Neural crest cell (in vitro differentiated cells): ENCODE measurements around the gene MARK2. TPM values are rescaled to one million over a fixed set of nuclear protein-coding genes. Genes with fewer than 3 reads are reported as not detected.

ENCODE experiments used
- DNase-seq: peaks from one replicate; pipeline ENCODE4 v3.0.0; 2021; ENCODE audit warnings: low read depth, mixed read lengths, low spot score
- H3K27ac Mint-ChIP-seq: one replicate; pipeline ENCODE4 v1.8.0; 2021; ENCODE audit warnings: mild to moderate bottlenecking, mixed read lengths; ENCODE audit not compliant: unreplicated experiment
- H3K27me3 Mint-ChIP-seq: 2 replicates; pipeline ENCODE4 v1.8.0; 2021; ENCODE audit warnings: low read depth, mild to moderate bottlenecking, mixed read lengths
- H3K36me3 Mint-ChIP-seq: 2 replicates; pipeline ENCODE4 v1.8.0; 2021; ENCODE audit warnings: low read depth, mild to moderate bottlenecking, mixed read lengths
- H3K4me1 Mint-ChIP-seq: 2 replicates; pipeline ENCODE4 v1.8.0; 2021; ENCODE audit warnings: mixed read lengths
- H3K4me3 Mint-ChIP-seq: one replicate; pipeline ENCODE4 v1.8.0; 2021; ENCODE audit warnings: mild to moderate bottlenecking, mixed read lengths
- H3K9me3 Mint-ChIP-seq: 2 replicates; pipeline ENCODE4 v1.8.0; 2021; ENCODE audit warnings: mixed read lengths
- total RNA-seq: library from RNA; stranded (reverse); gene quantifications from 2 replicates; pipeline ENCODE4 v1.2.1, GENCODE V29; 2021
- TF ChIP-seq, protein P1 (sequence below): fragments of 200-600 bp; sonication (generic); conservative IDR thresholded peaks from 2 replicates; pipeline ENCODE4 v1.5.0; 2021; ENCODE audit warnings: antibody characterized with exemption, mild to moderate bottlenecking

The MARK2 gene
- total RNA-seq, 1 donor from 2014 or later, result 42.4 TPM

DNA sequence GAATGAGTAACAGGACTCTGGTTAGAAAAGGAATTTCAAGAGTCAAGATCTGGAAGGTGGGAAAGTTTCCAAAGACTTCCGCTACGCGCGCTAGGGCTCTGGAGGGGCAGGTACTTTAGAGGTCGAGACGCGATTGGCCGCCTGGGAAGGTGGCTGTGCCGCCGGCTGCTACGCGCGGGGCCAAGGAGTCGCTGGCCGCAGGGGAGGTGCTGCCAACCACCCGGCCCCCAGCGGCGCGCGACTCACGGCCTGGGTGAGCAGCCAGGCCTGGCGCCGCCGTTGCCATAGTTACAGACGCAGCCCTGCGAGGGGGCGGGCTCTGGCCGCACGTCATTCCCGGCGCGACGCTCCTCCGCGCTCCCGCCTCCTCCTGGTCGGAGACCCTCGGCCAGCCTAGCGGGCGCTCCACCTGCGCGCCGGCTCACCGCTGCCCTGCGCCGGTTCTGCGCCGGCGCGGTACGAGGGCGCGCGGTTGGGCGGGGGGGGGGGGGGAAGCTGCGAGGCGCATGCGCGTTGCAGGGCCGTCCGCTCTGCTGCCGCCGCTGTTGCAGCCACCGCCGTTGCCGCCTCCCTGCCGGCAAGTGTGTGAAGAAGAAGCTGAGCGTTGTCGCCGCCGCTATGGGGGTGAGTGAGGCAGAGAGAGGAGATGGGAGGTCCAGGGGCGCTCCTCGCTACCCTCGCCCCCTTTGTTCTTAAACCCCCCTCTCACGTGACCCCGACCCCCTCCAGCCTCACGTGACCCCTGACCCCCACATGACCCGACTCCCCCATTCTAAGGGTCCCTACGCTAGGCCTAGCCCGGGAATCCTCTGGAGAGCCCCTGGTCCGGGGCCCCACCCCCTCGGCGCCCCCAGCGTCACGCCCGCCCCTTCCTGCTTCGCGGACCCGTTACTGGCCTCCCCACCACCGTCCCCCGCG lies 99.8 kb downstream of the MARK2 start, which contains the start of gene NAA40:
TSS of gene NAA40 (plus strand) at position 524 of the 918 bp plus-strand sequence. CDS start at position 619, 95 bp downstream.
- H3K4me1 Mint-ChIP-seq, result peaks cover 42% of the 10 kb centered on the region
- peak; percentile 88 for DNase-seq
- H3K4me3 Mint-ChIP-seq, result peak within 1 kb of the TSS; percentile 89
- no peaks in the 10 kb centered on the region for H3K27me3 Mint-ChIP-seq
- H3K36me3 Mint-ChIP-seq, result no peaks in the 10 kb centered on the region
- TF ChIP-seq, protein P1, sequence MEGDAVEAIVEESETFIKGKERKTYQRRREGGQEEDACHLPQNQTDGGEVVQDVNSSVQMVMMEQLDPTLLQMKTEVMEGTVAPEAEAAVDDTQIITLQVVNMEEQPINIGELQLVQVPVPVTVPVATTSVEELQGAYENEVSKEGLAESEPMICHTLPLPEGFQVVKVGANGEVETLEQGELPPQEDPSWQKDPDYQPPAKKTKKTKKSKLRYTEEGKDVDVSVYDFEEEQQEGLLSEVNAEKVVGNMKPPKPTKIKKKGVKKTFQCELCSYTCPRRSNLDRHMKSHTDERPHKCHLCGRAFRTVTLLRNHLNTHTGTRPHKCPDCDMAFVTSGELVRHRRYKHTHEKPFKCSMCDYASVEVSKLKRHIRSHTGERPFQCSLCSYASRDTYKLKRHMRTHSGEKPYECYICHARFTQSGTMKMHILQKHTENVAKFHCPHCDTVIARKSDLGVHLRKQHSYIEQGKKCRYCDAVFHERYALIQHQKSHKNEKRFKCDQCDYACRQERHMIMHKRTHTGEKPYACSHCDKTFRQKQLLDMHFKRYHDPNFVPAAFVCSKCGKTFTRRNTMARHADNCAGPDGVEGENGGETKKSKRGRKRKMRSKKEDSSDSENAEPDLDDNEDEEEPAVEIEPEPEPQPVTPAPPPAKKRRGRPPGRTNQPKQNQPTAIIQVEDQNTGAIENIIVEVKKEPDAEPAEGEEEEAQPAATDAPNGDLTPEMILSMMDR, result no peak
- H3K27ac Mint-ChIP-seq, result peak within 1 kb of the TSS; percentile 95
- H3K9me3 Mint-ChIP-seq, result no peaks in the 10 kb centered on the region

DNA sequence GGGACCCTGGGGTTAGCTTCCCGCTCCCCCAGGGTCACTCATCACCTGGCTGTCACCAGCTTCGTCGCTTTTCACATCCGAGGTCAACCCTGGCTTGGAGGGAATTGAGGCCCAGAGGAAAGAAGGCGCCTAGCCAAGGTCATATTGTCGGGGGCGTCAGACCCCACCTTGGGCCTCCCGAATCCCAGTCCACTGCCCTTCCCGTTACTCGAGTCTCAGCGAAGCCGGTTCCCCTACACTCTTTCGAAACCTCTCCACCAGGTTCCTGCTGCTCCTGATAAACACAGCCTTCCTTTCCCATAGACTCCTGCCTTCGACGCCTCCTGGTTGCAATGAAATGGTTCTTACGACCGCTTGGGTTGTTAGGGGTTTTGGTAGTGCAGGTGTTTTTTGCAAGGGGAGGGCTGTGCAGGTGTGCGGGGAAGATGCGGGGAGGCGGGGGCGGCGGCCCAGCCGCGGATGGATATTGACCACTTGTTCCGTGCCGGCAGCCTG lies 100.5 kb downstream of the MARK2 start:
- DNase-seq, result no peak
- Mint-ChIP-seq H3K9me3 (no peaks in the 10 kb centered on the region), H3K27me3 (no peaks in the 10 kb centered on the region), H3K4me1 (peaks cover 47% of the 10 kb centered on the region), H3K4me3 (peak overlapping the region; percentile 89), H3K27ac (peak overlapping the region; percentile 88), H3K36me3 (no peaks in the 10 kb centered on the region)
- TF ChIP-seq, protein P1, result no peak

DNA sequence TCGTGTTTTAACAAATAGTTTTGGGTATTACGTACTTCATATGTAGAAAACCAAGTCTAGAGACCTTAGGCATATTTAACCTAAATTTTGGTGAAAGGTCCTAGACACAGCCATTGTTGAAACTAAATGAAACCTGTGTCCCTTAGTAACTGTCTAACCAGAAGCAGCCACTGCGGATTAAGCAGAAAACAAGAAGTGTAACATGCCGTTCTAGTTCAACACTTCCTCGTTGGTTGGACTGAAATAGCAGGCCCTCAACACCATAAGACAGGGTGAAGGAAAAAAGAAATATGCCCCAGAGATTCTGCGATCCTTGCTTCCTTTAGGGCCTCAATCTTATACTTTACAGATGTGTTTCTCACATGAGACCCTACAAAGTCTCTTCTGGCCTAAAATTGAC lies 101.9 kb downstream of the MARK2 start:
- H3K36me3 Mint-ChIP-seq, result no peaks in the 10 kb centered on the region
- H3K4me3 Mint-ChIP-seq, result peak overlapping the region; percentile 89
- DNase-seq, result no peak
- H3K4me1 Mint-ChIP-seq, result peaks cover 44% of the 10 kb centered on the region
- H3K27me3 Mint-ChIP-seq, result no peaks in the 10 kb centered on the region
- TF ChIP-seq, protein P1, result no peak
- H3K9me3 Mint-ChIP-seq, result no peaks in the 10 kb centered on the region
- H3K27ac Mint-ChIP-seq, result no peak overlapping the region

DNA sequence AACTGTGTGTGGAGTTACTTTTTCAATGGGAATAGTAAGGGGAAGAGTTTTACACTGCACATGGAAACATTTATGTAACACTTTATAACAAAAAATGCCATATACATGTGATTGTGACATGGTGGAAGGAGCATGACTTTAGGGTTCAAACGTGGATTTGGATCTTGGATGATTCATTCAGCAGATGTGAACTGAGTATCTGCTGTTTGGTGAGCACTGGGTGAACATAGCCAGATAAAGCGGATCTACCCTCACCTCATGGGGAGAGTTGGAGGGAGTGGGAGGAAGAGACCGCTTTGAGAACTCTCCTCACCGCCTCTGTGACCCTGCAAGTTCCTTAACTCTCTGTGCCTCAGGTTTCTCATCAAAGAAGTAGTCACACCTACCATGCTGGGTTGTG lies 103.0 kb downstream of the MARK2 start:
- no peaks in the 10 kb centered on the region for H3K9me3 Mint-ChIP-seq
- TF ChIP-seq, protein P1, result no peak
- no peak for DNase-seq
- H3K4me1 Mint-ChIP-seq, result peaks cover 41% of the 10 kb centered on the region
- no peak overlapping the region for H3K27ac Mint-ChIP-seq
- H3K27me3 Mint-ChIP-seq, result no peaks in the 10 kb centered on the region
- H3K4me3 Mint-ChIP-seq, result peak overlapping the region; percentile 89
- no peaks in the 10 kb centered on the region for H3K36me3 Mint-ChIP-seq

DNA sequence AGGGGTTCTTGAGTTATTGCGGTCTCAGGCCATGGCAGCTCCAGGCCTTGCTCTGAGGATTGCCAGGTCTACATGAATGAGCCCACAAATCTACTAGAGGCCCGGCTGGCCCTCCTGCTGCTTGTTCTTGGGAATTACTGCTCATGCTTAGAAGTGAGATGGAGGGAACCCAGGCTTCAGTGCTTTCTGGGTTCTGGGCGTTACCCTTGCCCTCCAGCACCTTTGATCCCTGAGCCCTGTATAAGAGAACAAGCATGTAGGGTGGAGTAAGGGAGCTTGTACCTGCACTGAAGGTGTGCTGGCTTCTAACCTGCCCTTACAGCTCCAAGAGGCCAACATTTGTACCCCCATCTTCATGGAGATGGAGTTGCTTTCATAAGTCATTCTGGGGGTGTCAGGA lies 103.9 kb downstream of the MARK2 start:
- Mint-ChIP-seq H3K4me3 (peak overlapping the region; percentile 19), H3K36me3 (no peaks in the 10 kb centered on the region), H3K27me3 (no peaks in the 10 kb centered on the region), H3K9me3 (no peaks in the 10 kb centered on the region), H3K27ac (no peak overlapping the region), H3K4me1 (peaks cover 38% of the 10 kb centered on the region)
- DNase-seq, result no peak
- TF ChIP-seq, protein P1, result no peak
